Small intestine (tissue), 7 donors: ENCODE data around the gene PDCL3. TPM values are rescaled to one million over a fixed set of nuclear protein-coding genes. Genes with fewer than 3 reads are reported as not detected.

Experiments used
- DNase-seq, 2 donors: peaks; one replicate each; pipeline versions ENCODE4 v3.0.0 to v3.0.0-alpha.2; 2013
- FAIRE-seq: peaks from 2 replicates; lab custom pipeline; 2012; peaks lifted over from hg19 to GRCh38; lab: Jason Lieb, UNC
- H3K27ac ChIP-seq, 3 donors: one replicate each; pipeline ENCODE4 v1.5.1; 2013; ENCODE audit warnings: low read length in 2 of 3, mild to moderate bottlenecking in 2 of 3, control low read depth in 1 of 3, inconsistent platforms in 1 of 3, low read depth in 1 of 3, moderate library complexity in 1 of 3
- H3K27me3 ChIP-seq, 3 donors: one replicate each; pipeline ENCODE4 v1.6.1; 2013; ENCODE audit warnings: low read length in 3 of 3, inconsistent platforms in 1 of 3; ENCODE audit not compliant: control insufficient read depth in 3 of 3, insufficient read depth in 3 of 3
- H3K36me3 ChIP-seq, 3 donors: one replicate each; pipeline ENCODE4 v1.6.1; 2013; ENCODE audit warnings: low read length in 3 of 3, inconsistent platforms in 1 of 3, low read depth in 1 of 3, mild to moderate bottlenecking in 1 of 3, moderate library complexity in 1 of 3; ENCODE audit not compliant: control insufficient read depth in 3 of 3, insufficient read depth in 2 of 3
- H3K4me1 ChIP-seq, 3 donors: one replicate each; pipeline ENCODE4 v1.6.1; 2013; ENCODE audit warnings: low read length in 2 of 3, inconsistent platforms in 1 of 3, low read depth in 1 of 3, mild to moderate bottlenecking in 1 of 3, moderate library complexity in 1 of 3; ENCODE audit not compliant: control insufficient read depth in 3 of 3, insufficient read depth in 2 of 3
- H3K4me3 ChIP-seq, 3 donors: one replicate each; pipeline ENCODE4 v1.5.1; 2013; ENCODE audit warnings: low read length in 3 of 3, control low read depth in 1 of 3, inconsistent platforms in 1 of 3, low read depth in 1 of 3, mild to moderate bottlenecking in 1 of 3, moderate library complexity in 1 of 3
- H3K9me3 ChIP-seq, 2 donors: one replicate each; pipeline ENCODE4 v1.6.1; 2013; ENCODE audit warnings: low read depth in 1 of 2, low read length in 1 of 2; ENCODE audit not compliant: control insufficient read depth in 2 of 2, insufficient read depth in 1 of 2
- WGBS, 3 donors: extraction: QIAGEN DNeasy Blood & Tissue Kit; methylation state at CpG; one replicate each; pipeline ENCODE4 v1.1.7; 2013; 5-methylcytosine and 5-hydroxymethylcytosine counted together
- polyA plus RNA-seq, 4 donors: library from polyadenylated mRNA; stranded (reverse) in 3 of 4; unstranded in 1 of 4; fragments of 200-250 nt in 3 of 4; fragments of 120-200 nt in 1 of 4; gene quantifications; one replicate each; pipeline versions ENCODE4 v1.2.1 to v1.2.3, GENCODE V29; 2013
- donor health status: healthy with polysubstance abuse.
- donor health status: control.
- donor health status: control.
- donor health status: Bipolar disorder and iron deficiency.
- donor health status: healthy.

PDCL3 gene
- polyA plus RNA-seq, 4 donors, result 19.2 to 30.8 (median 20.2) TPM

DNA sequence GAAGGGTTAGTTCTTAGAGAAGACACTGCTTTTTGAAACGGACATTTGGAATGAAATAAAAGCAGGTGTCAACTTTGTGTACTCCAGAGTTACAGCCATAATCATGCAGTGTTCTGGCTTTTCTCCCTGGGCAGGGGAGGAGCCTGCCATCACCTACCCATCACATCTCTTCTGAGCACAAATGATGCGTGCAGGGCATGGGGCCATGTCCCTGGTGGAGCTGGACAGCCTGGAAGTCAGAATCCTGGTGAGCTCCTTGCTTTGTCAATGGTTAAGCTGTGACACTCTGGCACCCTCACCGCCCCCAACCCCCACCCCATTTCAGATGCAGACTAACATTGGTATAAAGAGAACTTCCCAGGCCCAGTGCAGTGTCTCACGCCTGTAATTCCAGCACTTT is 53.1 kb downstream of the PDCL3 start:
- Histone ChIP-seq H3K27me3 (no peaks in the 10 kb centered on the region), H3K36me3 (no peaks in the 10 kb centered on the region), H3K4me3 (no peak overlapping the region), H3K4me1 (no peaks in the 10 kb centered on the region), H3K9me3 (peaks cover 0 to 7% of the 10 kb centered on the region in 2 donors), H3K27ac (no peak overlapping the region)
- 56 to 72% (median 66%) methylated on average over 4 of the region's 4 CpGs for WGBS, 3 donors
- DNase-seq, result no peak
- FAIRE-seq, result no peak

DNA sequence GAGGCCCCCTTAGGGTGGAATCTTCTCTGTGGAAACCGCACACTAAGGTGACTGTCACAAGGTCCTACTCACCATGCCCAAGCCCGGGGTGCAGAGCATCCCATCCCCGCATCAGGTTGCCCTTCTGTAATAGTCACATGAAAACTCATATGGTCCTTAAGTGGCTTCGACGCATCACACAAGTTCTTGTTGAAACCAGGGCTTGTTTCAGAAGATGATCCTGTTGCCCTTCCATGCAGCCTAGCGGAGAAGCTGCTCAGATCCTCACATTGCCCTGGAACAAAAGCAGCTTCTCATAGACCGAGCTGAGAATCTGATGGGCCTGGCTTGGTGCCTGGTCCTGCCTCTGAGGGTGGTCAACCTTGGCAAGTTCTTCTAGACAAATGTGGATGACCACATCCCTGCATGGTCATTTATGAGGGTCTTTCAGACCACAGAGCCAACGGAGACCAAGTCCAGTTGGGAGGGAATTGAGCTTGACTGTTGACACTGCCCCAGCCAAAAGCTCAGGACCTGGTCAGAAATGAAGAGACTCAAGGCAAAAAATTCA is 54.1 kb downstream of the PDCL3 start:
- no peaks in the 10 kb centered on the region for H3K27me3 ChIP-seq
- no peak overlapping the region for H3K4me3 ChIP-seq
- no peak for FAIRE-seq
- H3K9me3 ChIP-seq, result peaks cover 0 to 14% of the 10 kb centered on the region in 2 donors
- no peak overlapping the region for H3K27ac ChIP-seq
- 88 to 91% (median 90%) methylated on average over 8 of the region's 8 CpGs for WGBS, 3 donors
- H3K4me1 ChIP-seq, result no peaks in the 10 kb centered on the region
- DNase-seq, result no peak
- H3K36me3 ChIP-seq, result no peaks in the 10 kb centered on the region

DNA sequence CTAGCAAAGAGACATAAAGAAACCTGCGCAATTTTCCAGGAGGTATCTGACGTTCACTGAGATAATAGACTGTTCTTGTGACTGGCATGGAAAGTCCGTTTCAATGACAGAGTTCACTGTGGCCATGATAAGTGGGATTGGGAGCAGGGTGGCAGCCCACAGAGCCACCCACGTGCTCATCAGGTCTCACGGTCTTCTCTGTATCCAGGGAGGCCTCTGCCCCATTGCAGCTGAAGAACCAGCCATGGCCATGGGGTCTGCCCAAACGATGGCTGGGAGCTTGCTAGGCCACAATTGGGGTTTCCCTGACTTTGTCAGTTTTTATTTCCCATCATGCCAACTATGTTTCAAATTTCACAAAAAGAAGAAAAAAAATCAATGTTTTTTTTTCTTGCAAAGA is 57.2 kb downstream of the PDCL3 start:
- Histone ChIP-seq H3K9me3 (peaks cover 0 to 14% of the 10 kb centered on the region in 2 donors), H3K27me3 (no peaks in the 10 kb centered on the region), H3K36me3 (no peaks in the 10 kb centered on the region), H3K4me3 (no peak overlapping the region), H3K4me1 (no peaks in the 10 kb centered on the region), H3K27ac (no peak overlapping the region)
- no peak for DNase-seq
- no peak for FAIRE-seq
- WGBS, 3 donors, result 73 to 84% (median 80%) methylated on average over 6 of the region's 6 CpGs

DNA sequence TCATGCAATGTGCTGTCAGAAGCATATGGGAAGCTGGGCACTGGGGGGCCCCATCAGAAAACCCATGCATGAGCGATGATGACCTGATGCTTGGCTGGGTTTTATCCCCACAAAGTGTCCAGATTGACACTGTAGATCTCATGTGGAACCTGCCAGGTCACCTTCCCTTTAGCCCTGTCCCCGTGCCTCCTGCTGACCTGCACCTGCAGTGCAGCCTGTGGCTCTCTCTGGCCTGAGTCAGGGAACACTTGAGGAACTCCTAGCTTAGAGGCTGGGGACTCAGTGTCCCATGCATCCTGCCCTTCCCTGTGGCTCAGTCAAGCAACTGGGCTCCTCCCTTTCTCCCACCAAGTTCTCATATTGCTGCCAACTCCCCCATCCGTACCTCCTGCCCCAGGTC is 57.7 kb downstream of the PDCL3 start:
- WGBS, 3 donors, result 80 to 86% (median 82%) methylated on average over 3 of the region's 3 CpGs
- DNase-seq (no peak), FAIRE-seq (no peak)
- Histone ChIP-seq H3K9me3 (peaks cover 0 to 14% of the 10 kb centered on the region in 2 donors), H3K4me1 (no peaks in the 10 kb centered on the region), H3K27ac (no peak overlapping the region), H3K4me3 (no peak overlapping the region), H3K36me3 (no peaks in the 10 kb centered on the region), H3K27me3 (no peaks in the 10 kb centered on the region)

DNA sequence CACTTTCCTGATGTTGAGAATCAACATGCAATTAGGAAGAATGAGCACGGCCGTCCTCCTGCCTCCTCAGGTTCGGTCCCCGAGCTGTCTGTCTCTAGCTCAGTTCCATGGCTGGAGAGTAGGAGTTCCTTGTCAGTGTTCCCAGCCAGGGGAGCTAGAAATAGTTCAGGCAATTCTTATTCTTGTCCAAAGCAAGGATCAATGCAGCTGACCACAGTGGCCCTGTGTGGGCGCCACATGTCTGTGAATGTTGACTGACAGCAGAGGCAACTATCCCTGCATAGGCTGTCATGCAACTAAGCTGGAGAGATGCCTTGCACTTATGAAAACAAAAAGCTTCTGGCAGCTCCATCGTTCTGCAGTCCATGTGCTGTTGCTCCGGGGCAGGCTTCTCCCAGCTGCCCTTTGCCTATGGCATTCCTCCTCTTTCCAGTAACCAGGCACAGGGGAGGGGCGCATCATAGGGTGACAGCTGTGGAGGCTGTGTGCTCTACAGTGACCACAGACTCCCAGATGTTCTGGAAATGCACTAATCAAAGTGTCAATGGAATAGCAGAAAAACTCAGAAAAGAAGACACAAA is 58.7 kb downstream of the PDCL3 start:
- DNase-seq (no peak), FAIRE-seq (no peak)
- H3K4me3 ChIP-seq, result no peak overlapping the region
- peaks cover 0 to 14% of the 10 kb centered on the region in 2 donors for H3K9me3 ChIP-seq
- no peaks in the 10 kb centered on the region for H3K27me3 ChIP-seq
- no peaks in the 10 kb centered on the region for H3K4me1 ChIP-seq
- H3K36me3 ChIP-seq, result no peaks in the 10 kb centered on the region
- H3K27ac ChIP-seq, result no peak overlapping the region
- 92 to 93% (median 93%) methylated on average over 8 of the region's 8 CpGs for WGBS, 3 donors

DNA sequence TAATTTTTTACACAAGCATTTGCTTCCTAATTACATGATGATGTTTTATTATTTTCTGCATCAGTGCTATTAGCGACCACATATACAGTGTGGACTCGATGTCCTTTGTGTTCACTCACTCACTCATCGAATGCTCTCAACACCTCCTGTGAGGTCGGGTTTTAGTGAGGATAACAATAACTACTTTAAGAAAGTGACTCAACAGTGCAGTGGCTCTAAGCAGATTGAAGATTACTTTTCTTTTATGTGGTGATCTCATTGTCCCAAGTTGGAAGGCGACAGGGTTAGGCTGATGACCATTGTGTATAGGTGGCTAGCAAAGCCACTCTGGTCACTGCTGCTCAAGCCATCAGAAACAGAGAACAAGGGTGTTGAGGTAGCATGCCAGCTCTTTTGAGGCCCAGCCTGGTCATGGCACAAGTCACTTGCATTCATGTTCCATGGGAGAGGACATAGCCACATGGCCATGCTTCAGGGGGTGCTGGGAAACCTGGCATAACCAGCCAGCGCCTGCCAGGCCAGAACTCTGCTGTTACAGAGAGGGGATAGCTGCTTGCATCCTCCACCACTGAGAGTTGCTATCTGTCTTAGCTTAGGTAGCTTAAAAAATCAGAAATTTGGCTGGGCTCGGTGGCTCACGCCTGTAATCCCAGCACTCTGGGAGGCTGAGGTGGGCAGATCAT is 60.4 kb downstream of the PDCL3 start:
- no peaks in the 10 kb centered on the region for H3K36me3 ChIP-seq
- 74 to 85% (median 81%) methylated on average over 8 of the region's 8 CpGs for WGBS, 3 donors
- H3K9me3 ChIP-seq, result peaks cover 0 to 14% of the 10 kb centered on the region in 2 donors
- no peak overlapping the region for H3K4me3 ChIP-seq
- DNase-seq (no peak), FAIRE-seq (no peak)
- H3K27me3 ChIP-seq, result no peaks in the 10 kb centered on the region
- H3K27ac ChIP-seq, result no peak overlapping the region
- no peaks in the 10 kb centered on the region for H3K4me1 ChIP-seq

DNA sequence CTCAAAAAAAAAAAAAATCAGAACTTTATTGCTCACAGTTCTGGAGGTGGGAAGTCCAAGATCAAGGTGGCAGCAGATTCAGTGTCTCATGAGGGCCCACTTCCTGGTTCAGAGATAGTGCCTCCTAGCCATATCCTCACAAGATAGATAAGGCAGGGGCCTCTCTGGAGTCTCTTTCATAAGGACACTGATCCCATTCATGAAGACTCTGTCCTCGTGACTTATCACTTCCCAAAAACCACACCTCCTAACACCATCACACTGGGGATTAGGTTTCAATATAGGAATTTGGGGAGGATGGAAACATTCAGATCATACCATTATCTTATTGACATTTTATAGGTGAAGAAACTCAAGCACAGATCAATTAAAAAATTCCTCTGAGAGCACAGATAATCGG is 61.1 kb downstream of the PDCL3 start:
- Histone ChIP-seq H3K27me3 (no peaks in the 10 kb centered on the region), H3K4me1 (no peaks in the 10 kb centered on the region)
- 44 to 73% (median 59%) methylated on average over 2 of the region's 2 CpGs for WGBS, 3 donors

DNA sequence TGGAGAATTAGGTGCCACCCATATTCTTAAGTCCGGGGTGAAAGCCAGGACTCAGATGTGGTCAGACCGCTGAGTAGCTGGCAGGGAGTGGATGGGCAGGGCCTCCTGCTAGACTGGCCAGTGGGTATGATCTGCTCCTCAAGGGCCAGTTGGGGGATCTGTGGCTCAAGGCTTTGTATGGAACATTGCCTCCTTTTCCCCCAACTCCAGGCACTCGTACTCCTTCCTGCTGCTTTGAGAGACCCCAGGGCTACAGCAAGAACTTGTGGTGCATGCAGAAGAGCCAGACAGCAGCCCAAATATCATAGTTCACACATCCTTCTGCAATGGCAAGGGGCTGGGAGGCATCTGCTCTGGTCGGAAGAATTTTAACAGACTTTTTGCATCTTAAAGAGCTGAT is 61.7 kb downstream of the PDCL3 start:
- Histone ChIP-seq H3K27me3 (no peaks in the 10 kb centered on the region), H3K4me1 (no peaks in the 10 kb centered on the region), H3K4me3 (no peak overlapping the region), H3K9me3 (peaks cover 0 to 14% of the 10 kb centered on the region in 2 donors), H3K36me3 (no peaks in the 10 kb centered on the region), H3K27ac (no peak overlapping the region)
- DNase-seq, result no peak
- FAIRE-seq, result no peak
- 89 to 90% (median 89%) methylated on average over 4 of the region's 4 CpGs for WGBS, 3 donors

More for the DNA sequence above, 61.1 kb downstream of the PDCL3 start:
- Histone ChIP-seq H3K9me3 (peaks cover 0 to 14% of the 10 kb centered on the region in 2 donors), H3K27ac (no peak overlapping the region), H3K36me3 (no peaks in the 10 kb centered on the region), H3K4me3 (no peak overlapping the region)
- FAIRE-seq, result no peak
- no peak for DNase-seq
